Measurements from ENCODE around the gene PINLYP. TPM values are rescaled to one million over a fixed set of nuclear protein-coding genes. Genes with fewer than 3 reads are reported as not detected.
"Not testable (repeated sequence)": the region's sequence is repeated elsewhere in the genome, so short reads cannot be mapped to it uniquely, and the experiment has no call there.

Gene PINLYP
- total RNA-seq, 4 donors from 2014 or later, result 4.6 to 46.5 (median 10.3) TPM

DNA sequence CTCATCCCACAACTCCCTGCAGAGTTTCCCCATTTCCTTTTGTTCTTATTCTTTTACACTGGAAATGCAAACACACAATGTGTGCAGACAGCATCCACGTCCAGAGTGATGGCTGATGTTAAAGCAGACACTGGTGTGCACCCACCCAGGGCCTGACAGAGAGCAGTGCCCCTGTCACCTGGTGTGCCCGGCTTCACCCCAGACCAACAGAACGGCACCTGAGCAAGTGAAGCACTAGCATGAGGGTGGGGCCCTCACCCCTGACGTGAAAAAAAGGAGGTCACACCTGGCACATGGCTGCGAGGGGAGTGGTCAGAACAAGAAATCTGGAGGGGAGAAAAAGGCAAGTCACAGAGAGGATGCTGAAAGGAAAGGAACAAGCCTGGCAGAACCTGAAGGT, 30.3 kb upstream of the PINLYP start:
- Histone ChIP-seq H3K36me3 (no peaks in the 10 kb centered on the region), H3K9me3 (no peaks in the 10 kb centered on the region), H3K4me1 (no peaks in the 10 kb centered on the region), H3K27ac (no peak overlapping the region), H3K4me3 (no peak overlapping the region), H3K27me3 (no peaks in the 10 kb centered on the region)
- TF ChIP-seq CTCF (IDR thresholded peaks at IDR 0.05) (no peak), POLR2A (IDR thresholded peaks at IDR 0.05) (no peak)
- intact Hi-C loops (cut with DNase I; ENCODE audit: low total_unique reads), result no loop called here
- DNase-seq, result no peak

DNA sequence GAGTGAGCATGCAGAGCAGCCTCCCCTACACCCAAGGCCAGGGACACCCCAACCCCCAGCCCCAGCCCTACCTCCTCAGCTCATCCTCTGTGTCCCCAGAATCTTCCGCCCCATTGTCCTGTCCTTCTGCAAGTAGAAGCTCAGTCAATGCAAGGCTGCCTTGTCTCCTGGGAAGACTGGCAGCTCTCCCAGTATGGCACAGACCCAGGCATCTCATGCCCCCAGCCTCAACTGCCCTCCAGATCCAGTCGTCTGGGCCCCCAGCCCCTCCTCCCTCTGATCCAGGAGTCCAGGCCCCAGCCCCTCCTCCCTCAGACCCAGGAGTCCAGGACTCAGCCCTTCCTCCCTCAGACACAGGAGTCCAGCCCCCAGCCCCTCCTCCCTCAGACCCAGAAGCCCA, 29.6 kb upstream of the PINLYP start:
- Histone ChIP-seq H3K4me1 (no peaks in the 10 kb centered on the region), H3K27me3 (no peaks in the 10 kb centered on the region), H3K4me3 (no peak overlapping the region), H3K36me3 (no peaks in the 10 kb centered on the region), H3K9me3 (no peaks in the 10 kb centered on the region), H3K27ac (no peak overlapping the region)
- DNase-seq, result no peak
- TF ChIP-seq POLR2A (IDR thresholded peaks at IDR 0.05) (no peak), CTCF (IDR thresholded peaks at IDR 0.05) (no peak)
- intact Hi-C loops (cut with DNase I; ENCODE audit: low total_unique reads), result no loop called here

DNA sequence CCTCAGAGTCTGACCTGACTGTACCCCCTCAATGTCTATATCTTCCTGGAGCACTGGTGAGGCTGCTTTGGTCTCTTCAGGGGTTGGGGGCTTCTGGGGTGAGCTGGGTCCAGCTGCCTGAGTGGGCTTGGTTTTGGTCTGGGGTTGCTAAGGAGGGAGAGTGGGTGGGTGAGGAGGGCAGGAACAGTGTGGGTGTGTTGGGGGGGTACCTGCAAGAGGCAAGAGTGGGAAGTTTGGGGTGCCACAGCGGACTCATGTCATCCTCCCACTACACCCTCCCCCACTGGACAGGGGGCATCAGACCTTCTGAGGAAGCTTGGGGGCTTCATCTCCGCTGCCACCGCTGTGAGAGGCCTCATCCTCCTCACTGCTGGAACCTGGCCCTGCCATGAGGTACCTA, 29.0 kb upstream of the PINLYP start:
- intact Hi-C loops (cut with DNase I; ENCODE audit: low total_unique reads), result no loop called here

GRCh38 chr19:43547926-43548325, 27.7 kb upstream of the PINLYP start:
- DNase-seq; intact Hi-C loops (cut with DNase I; ENCODE audit: low total_unique reads); H3K27ac ChIP-seq; H3K27me3 ChIP-seq; H3K4me3 ChIP-seq; H3K4me1 ChIP-seq; H3K9me3 ChIP-seq; H3K36me3 ChIP-seq: not testable (repeated sequence)

More for the DNA sequence above, 29.0 kb upstream of the PINLYP start:
- H3K27me3 ChIP-seq, result no peaks in the 10 kb centered on the region
- H3K27ac ChIP-seq, result no peak overlapping the region
- no peaks in the 10 kb centered on the region for H3K36me3 ChIP-seq
- no peaks in the 10 kb centered on the region for H3K9me3 ChIP-seq
- H3K4me1 ChIP-seq, result no peaks in the 10 kb centered on the region
- no peak overlapping the region for H3K4me3 ChIP-seq
- DNase-seq, result no peak
- TF ChIP-seq POLR2A (IDR thresholded peaks at IDR 0.05) (no peak), CTCF (IDR thresholded peaks at IDR 0.05) (no peak)

DNA sequence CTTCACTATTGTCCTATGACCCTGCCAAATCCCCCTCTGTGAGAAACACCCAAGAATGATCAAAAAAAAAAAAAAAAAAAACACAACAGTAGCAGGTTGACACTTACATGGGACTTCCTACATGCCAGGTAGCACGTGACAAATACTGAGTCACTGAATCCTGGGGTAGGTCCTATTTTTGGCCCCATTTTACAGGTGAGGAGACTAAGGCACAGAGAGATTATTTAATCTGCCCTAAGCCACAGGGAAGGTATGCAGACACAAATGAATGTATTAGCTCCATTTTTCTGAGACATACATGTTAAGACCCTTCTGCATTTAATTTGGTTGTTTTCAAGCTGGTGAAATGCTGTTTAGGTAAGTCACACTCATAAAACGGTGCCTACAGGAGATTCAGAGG, 26.9 kb upstream of the PINLYP start:
- intact Hi-C loops (cut with DNase I; ENCODE audit: low total_unique reads), result no loop called here
- H3K36me3 ChIP-seq, result no peaks in the 10 kb centered on the region

More for the DNA sequence above, 26.9 kb upstream of the PINLYP start:
- TF ChIP-seq CTCF (IDR thresholded peaks at IDR 0.05) (no peak), POLR2A (IDR thresholded peaks at IDR 0.05) (no peak)
- no peak overlapping the region for H3K4me3 ChIP-seq
- no peak overlapping the region for H3K27ac ChIP-seq
- no peaks in the 10 kb centered on the region for H3K4me1 ChIP-seq
- DNase-seq, result no peak
- no peaks in the 10 kb centered on the region for H3K27me3 ChIP-seq
- H3K9me3 ChIP-seq, result no peaks in the 10 kb centered on the region
